GM18520 (cell line): ENCODE data around the gene KLK3.
"Not testable (repeated sequence)": the region's sequence is repeated elsewhere in the genome, so short reads cannot be mapped to it uniquely, and the experiment has no call there.

Source experiments
- ATAC-seq: cut with Tn5 transposase; IDR thresholded peaks from one replicate; pipeline ENCODE4 v1.9.1; 2021; ENCODE audit not compliant: unreplicated experiment

KLK3 gene

GRCh38 chr19:50854636-50855410 is at the start of gene KLK3:
Gene KLK3 (plus strand): TSS chr19:50854915. CDS start chr19:50854956, 41 bp downstream.
- ATAC-seq, result no peak

- no peak for ATAC-seq
Measured at GRCh38 chr19:50808856-50809255, 45.9 kb upstream of the KLK3 start.

GRCh38 chr19:50811622-50812238 is 43.0 kb upstream of the KLK3 start:
- ATAC-seq, result not testable (repeated sequence)

- no peak for ATAC-seq
Measured at GRCh38 chr19:50812474-50812873, 42.2 kb upstream of the KLK3 start.

GRCh38 chr19:50814883-50815282 is 39.8 kb upstream of the KLK3 start:
- no peak for ATAC-seq

GRCh38 chr19:50815439-50815838 is 39.3 kb upstream of the KLK3 start:
- no peak for ATAC-seq

GRCh38 chr19:50817941-50818858 is 36.5 kb upstream of the KLK3 start:
- peak; percentile 44 for ATAC-seq

DNA sequence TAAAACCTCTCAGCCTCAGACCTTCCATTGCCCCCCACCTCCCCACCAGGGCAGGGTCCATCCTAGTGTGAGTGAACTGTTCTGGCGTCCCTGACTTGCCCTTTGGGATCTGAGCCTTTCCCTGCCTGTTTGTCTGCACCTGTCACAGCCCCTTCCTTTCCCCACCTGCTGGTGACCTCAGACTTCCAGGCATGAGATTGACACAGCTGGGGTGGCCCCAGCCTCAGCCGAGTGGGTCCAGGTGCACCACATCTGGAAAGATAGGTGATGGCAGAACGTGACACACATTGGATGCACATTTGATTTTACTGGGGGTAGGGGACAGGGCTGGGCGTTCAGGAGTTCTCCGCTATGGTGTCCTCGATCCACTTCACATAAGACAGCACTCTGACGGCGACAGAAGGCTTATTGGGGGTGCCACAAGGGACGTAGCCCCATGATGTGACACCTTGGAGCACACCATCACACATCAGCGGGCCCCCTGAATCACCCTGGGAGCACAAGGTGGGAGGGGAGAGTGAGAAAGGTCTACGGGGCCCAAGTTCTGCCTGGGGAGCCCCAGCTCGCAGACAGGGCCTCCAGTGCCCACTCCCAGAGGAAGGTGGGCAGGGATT is 35.7 kb upstream of the KLK3 start:
- no peak for ATAC-seq

- no peak for ATAC-seq
Measured at GRCh38 chr19:50819636-50820035, 35.1 kb upstream of the KLK3 start.

DNA sequence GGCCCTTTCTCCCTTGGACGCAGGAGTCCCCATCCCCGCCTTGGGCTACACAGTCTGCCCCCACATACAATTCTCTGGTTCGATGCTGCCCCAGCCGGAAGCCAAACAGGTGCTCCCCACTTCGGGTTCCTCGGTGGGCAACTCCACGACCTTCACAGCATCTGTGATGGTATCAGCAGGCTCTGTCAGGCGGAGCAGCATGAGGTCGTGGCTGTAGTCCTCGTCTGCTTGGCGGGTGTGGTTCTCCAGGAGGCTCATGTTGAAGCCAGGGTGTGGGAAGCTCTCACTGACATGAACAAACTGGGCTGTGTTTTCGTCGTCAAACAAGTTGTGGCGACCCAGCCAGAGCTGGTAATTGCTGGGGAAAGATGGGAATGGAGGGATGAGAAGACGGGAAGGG is 34.6 kb upstream of the KLK3 start:
- ATAC-seq, result no peak

DNA sequence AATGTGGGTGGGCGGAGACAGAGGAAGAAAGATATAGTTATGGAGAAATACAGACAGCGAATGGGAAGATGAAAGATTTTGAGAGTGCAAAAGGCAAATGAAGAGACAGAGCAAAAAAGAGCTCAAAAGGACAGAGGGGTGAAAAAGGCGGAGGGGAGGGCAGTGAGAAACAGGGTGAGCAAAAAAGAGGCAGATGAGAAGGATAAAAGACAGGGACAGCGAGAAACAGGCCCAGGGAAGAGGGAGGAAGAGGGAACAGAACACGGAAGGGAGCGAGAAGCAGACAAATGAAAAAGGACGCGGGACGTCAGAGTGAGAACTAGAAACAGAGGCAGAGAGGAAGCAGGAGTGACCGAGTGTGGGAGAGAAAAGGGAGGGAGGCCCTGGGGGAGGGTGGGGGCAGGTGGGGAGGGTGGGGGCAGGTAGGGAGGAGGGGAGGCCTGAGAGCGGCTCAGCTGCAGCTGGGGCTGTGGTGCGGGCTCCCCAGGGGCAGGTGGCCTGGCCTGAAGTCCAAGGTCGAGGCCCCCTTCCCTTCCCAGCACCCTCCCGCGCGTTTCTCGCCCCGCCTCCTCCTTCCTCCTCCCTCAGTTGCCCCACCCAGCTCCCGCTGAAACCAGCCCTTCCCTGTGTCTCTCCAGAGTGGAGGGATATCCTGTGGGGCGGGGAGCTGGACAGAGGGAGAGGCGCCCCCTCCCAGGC is 34.0 kb upstream of the KLK3 start:
- no peak for ATAC-seq

DNA sequence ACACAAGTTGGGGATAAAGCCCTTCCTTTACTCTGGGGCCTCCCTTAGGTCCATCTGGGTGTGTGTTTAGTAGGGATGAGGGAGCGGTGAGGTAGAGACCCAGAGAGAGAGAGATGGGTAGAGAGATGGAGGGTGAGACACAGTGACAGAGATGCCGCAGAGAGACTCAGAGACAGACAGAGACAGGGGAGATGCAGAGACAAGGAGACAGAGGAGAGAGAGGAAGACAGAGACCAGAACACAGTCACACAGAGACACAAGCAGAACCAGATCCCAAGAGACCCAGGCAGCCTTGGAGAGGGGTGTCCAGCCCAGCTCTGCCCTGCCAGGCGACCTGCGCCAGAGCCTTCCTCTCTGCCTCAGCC is 33.5 kb upstream of the KLK3 start:
- no peak for ATAC-seq

- no peak for ATAC-seq
Measured at GRCh38 chr19:50821622-50822021, 33.1 kb upstream of the KLK3 start.

DNA sequence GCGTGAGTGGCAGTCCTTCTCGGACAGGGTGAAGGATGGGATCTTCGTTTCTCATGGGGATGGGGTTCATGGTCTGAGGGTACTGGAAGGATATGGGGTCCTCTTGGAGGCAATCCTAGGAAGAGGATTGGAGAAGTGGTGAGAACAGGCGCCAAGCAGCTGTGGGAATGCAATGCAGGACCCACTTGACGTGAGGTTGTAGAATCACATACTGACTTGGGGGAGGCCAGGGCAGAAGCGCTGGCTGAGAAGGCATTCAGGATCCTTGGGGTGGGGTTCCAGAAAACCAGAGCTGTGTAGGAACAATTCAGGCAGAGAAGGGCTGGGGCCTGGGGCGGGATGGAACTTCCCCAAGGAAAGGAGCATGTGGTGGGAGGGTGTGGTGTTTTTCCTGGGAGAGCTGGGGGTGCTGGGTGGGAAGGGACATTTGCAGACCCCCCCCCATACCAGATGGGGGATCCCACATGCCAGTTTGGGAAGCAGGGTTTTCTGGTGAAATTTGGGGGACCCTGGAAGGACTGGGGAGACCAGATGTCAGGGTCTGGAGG is 32.0 kb upstream of the KLK3 start:
- no peak for ATAC-seq

GRCh38 chr19:50823389-50824042 is 31.2 kb upstream of the KLK3 start, which contains the start of gene KLK1:
Gene KLK1 (minus strand): TSS chr19:50823787. CDS start chr19:50823748, 39 bp downstream.
- ATAC-seq, result no peak

- no peak for ATAC-seq
Measured at GRCh38 chr19:50826492-50827240, 28.0 kb upstream of the KLK3 start.

DNA sequence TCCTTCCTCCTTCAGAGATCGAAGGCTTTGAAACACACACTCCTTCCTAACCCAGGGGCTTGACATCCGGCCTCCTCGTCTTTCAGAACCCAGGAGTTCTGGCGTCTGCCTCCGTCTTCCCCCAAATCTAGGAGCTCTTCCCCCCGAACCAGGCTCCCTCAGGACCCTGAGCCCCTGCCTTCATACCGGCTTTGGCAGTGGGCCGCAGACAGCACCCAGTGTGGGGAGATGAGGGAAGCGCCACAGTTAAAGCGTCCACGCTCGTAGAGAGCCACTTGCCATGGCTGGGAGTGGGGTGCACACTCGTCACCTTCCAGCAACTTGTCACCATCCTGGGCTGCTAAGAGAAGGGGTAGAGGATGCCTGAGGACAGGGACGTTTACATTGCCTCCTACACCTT is 27.2 kb upstream of the KLK3 start:
- no peak for ATAC-seq

DNA sequence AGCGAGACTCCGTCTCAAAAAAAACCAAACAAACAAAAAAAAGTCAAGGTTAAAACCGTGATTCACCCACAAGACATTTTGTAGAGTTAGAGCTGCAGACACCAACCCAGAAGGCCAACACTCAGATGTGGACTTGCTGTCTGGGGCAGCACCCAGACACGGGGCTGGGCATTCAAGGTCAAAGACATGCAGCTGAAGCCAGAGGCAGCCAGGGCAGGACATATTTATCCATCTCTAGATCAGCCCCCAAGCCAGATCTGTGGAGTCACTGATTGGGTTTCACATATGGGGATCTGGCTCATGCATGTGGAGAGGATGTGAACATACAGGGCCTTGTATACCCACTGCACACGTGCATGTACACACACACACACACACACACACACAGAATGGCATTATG is 24.9 kb upstream of the KLK3 start:
- no peak for ATAC-seq
